ENCODE measurements around the gene B4GALNT3. TPM values are rescaled to one million over a fixed set of nuclear protein-coding genes. Genes with fewer than 3 reads are reported as not detected.
A peak's percentile ranks its signal among the peaks of the same experiment; 100 is the strongest.

B4GALNT3 gene
- total RNA-seq, 2 donors from 2014 or later, result 1.6 to 1.7 TPM

DNA sequence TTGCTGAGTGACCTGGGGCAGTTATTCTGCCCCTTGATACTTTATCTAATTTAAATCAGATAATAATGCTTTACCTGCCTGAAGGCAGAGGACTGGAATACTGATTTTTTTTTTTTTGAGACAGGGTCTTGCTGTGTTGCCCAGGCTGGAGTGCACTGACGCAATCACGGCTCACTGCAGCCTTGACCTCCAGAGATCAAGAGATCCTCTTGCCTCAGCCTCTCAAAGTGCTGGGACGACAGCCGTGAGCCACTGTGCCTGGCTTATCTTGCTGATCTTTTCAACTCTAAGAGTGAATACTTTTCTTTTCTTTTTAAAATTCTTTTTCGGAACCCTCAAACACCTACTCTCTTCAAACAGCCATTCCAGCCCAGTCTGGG lies 699 bp upstream of the B4GALNT3 start:
- DNase-seq, result no peak
- peak overlapping the region; percentile 82 for H3K4me3 Mint-ChIP-seq
- ATAC-seq, result no peak
- H3K27ac Mint-ChIP-seq, result no peak overlapping the region
- no peaks in the 10 kb centered on the region for H3K36me3 Mint-ChIP-seq (ENCODE audit: low read depth)
- no peaks in the 10 kb centered on the region for H3K9me3 ChIP-seq (ENCODE audit: control insufficient read depth, low read length, poor library complexity, severe bottlenecking)
- H3K4me1 Mint-ChIP-seq, result peaks cover 21% of the 10 kb centered on the region
- H3K27me3 Mint-ChIP-seq, result peaks cover 7% of the 10 kb centered on the region

DNA sequence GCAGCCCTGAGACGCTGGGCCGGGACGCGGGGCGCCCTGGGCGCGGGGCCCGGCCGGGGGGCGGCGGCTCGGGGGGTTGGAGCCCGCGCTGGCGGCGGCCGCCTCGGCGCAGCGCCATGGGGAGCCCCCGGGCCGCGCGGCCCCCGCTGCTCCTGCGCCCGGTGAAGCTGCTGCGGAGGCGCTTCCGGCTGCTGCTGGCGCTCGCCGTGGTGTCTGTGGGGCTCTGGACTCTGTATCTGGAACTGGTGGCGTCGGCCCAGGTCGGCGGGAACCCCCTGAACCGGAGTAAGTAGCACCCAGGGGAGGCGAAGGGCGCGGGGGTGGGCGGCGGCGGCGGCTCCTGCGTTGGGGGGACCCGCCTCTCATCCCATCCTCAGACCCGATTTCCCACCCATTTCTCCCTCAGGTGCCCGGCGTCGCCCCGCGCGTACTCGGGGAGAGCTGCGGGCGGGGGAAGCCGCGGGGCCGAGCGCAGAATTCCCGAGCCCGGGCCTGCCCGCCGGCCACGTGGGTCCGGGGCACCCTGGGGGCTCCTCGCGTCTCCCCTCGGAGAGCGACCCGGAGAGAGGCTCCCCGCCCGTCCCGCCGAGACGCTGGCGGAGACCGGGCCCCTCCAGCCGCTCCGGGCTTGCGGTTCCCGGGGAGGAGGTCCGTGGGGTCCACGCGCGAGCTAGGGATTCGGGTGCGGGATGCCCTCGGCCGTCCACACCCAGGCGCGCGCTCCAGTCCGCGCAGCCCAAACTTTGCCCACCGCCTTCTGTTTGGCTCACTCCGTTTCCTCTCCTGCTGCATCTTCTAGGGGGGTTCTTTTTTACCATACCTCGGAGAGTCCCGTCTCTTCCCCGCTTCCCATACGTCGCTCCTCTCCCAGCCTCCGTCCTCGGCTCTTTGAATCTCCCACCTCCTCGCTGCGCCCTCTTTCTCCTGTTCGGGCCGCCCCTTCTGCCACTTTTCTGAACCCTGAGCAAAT lies 807 bp downstream of the B4GALNT3 start:
- ATAC-seq (peak; percentile 70), DNase-seq (peak; percentile 26 to 36 (median 28))
- Mint-ChIP-seq H3K36me3 (ENCODE audit: low read depth) (no peaks in the 10 kb centered on the region), H3K4me3 (peak overlapping the region; percentile 91), H3K27ac (peak overlapping the region; percentile 81), H3K4me1 (peaks cover 19% of the 10 kb centered on the region), H3K27me3 (peaks cover 7% of the 10 kb centered on the region)
- H3K9me3 ChIP-seq (ENCODE audit: control insufficient read depth, low read length, poor library complexity, severe bottlenecking), result no peaks in the 10 kb centered on the region

GRCh38 chr12:461425-461824 lies 1.7 kb downstream of the B4GALNT3 start:
- Mint-ChIP-seq H3K27ac (peak overlapping the region; percentile 81), H3K27me3 (peaks cover 7% of the 10 kb centered on the region), H3K4me3 (peak overlapping the region; percentile 91), H3K36me3 (ENCODE audit: low read depth) (no peaks in the 10 kb centered on the region), H3K4me1 (peaks cover 19% of the 10 kb centered on the region)
- no peak for DNase-seq
- ATAC-seq, result no peak
- H3K9me3 ChIP-seq (ENCODE audit: control insufficient read depth, low read length, poor library complexity, severe bottlenecking), result no peaks in the 10 kb centered on the region

DNA sequence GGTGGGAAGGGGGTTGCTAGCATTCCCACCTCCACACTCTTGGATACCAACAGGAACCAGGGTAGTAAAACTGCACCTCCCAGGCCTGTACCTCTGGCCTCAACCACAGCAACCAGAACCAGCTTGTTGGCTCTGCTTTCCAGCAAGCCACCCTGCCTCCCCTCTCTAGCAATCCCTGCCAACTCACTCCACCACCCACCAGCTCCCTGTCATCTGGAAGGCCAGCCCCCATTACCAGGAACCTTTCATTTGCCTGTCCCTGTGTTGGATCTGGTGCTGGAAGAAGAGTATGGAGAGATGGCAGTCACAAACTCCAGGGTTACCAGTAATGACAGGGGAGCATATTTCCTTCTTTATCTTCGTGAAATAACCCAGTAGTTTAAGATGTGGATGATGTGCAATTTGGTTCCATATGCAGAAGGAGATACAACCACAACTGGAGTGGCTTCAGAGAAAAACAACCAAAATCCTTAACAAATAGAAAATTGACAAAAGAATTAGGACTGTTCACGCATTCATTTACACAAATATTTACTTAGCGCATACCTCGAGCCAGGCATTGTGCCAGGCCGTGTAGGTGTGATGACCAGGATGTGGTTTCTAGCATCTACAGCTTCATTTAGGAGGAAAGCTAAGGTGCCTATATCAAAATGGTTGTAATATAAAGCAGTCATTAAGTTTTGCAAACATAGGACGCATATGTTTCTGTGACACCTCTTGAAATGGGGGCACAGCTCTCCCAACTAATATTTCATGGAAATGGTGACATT lies 3.4 kb downstream of the B4GALNT3 start:
- no peak for DNase-seq
- Mint-ChIP-seq H3K4me3 (no peak overlapping the region), H3K27me3 (peaks cover 7% of the 10 kb centered on the region)

DNA sequence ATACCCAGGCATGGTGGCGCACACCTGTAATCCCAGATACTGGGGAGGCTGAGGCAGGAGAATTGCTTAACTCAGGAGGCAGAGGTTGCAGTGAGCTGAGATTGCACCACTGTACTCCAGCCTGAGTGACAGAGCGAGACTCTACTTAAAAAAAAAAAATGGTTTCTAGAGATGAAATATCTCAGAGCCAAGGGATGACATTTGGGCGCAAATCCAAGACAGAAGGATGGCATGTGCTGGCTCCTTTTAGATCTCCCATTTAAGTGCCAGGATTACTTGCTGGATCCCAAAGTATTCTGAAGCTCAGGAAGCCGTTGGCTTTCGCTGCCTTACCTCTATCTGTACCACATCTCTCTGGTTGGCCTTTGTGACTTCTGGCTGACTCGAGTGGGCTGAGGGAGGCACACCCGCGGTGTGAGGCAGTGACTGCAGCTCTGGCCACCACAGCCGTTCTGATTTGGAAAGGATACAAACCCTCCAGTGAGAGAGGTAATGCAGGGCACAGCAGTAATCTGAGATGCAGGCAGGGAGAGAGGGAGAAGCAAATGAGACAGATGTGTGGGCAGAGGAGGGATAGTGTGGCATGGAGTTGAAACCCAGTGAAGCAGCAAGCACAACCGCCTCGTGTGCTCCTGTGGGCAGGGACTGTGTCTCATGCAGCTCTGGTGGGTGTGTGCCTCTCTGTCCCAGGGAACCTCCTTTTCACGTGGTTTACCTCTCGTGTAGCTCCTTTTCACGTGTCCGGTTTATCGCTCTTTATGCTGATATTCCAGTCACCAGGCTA lies 4.9 kb downstream of the B4GALNT3 start:
- Mint-ChIP-seq H3K4me1 (peaks cover 16% of the 10 kb centered on the region), H3K4me3 (no peak overlapping the region), H3K27ac (no peak overlapping the region), H3K36me3 (ENCODE audit: low read depth) (no peaks in the 10 kb centered on the region), H3K27me3 (peaks cover 6% of the 10 kb centered on the region)
- H3K9me3 ChIP-seq (ENCODE audit: control insufficient read depth, low read length, poor library complexity, severe bottlenecking), result no peaks in the 10 kb centered on the region
- DNase-seq (no peak), ATAC-seq (no peak)

More for the DNA sequence above, 3.4 kb downstream of the B4GALNT3 start:
- Mint-ChIP-seq H3K36me3 (ENCODE audit: low read depth) (no peaks in the 10 kb centered on the region), H3K27ac (no peak overlapping the region), H3K4me1 (peaks cover 19% of the 10 kb centered on the region)
- no peaks in the 10 kb centered on the region for H3K9me3 ChIP-seq (ENCODE audit: control insufficient read depth, low read length, poor library complexity, severe bottlenecking)
- no peak for ATAC-seq

DNA sequence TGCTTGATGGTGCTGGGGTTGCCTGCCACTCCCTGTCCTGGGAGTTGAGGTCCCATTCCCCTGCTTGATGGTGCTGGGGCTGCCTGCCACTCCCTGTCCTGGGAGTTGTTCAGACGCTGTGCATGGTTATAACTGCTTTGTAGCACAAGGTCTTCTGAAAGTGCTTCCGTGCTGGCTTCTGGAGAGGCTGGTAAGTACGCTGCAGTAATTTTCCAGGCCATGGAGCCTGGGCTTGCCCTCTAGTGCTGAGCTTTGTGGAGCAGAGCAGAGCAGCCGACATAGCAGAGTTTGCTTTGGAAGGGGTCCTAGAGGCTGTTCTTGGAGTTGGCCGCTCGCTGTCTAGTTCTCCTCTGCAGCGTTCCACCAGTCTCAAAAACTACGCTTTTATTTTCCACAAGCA lies 6.3 kb downstream of the B4GALNT3 start:
- H3K27ac Mint-ChIP-seq, result no peak overlapping the region
- no peaks in the 10 kb centered on the region for H3K36me3 Mint-ChIP-seq (ENCODE audit: low read depth)
- no peak overlapping the region for H3K4me3 Mint-ChIP-seq
- ATAC-seq, result no peak
- H3K4me1 Mint-ChIP-seq, result peaks cover 13% of the 10 kb centered on the region
- H3K27me3 Mint-ChIP-seq, result peaks cover 6% of the 10 kb centered on the region
- H3K9me3 ChIP-seq (ENCODE audit: control insufficient read depth, low read length, poor library complexity, severe bottlenecking), result no peaks in the 10 kb centered on the region
- no peak for DNase-seq

GRCh38 chr12:466762-467161 lies 7.0 kb downstream of the B4GALNT3 start:
- Mint-ChIP-seq H3K4me3 (no peak overlapping the region), H3K27me3 (peaks cover 6% of the 10 kb centered on the region), H3K27ac (no peak overlapping the region), H3K4me1 (peaks cover 11% of the 10 kb centered on the region), H3K36me3 (ENCODE audit: low read depth) (no peaks in the 10 kb centered on the region)
- DNase-seq (no peak), ATAC-seq (no peak)
- no peaks in the 10 kb centered on the region for H3K9me3 ChIP-seq (ENCODE audit: control insufficient read depth, low read length, poor library complexity, severe bottlenecking)

DNA sequence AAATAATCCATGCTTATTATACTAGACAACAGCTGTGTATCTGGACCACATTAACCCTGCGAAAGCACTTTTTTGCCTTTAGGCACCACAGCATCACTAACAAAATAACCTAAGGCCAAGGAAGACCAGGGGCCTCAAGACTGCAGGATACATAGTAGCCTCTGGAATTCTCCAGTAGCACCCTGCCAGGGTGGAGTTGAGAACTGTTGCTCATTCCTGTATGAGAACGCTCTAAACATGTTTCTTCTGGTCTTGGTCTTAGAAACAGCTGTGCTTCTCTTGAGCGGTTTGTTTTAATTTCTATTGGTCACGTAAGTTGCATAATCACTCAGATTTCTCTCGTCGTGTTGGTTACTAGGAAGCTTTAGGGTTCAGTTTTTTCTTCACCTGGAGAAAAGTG lies 7.9 kb downstream of the B4GALNT3 start:
- H3K9me3 ChIP-seq (ENCODE audit: control insufficient read depth, low read length, poor library complexity, severe bottlenecking), result no peaks in the 10 kb centered on the region
- no peaks in the 10 kb centered on the region for H3K36me3 Mint-ChIP-seq (ENCODE audit: low read depth)
- H3K4me1 Mint-ChIP-seq, result peaks cover 7% of the 10 kb centered on the region
- ATAC-seq (no peak), DNase-seq (no peak)
- no peak overlapping the region for H3K4me3 Mint-ChIP-seq
- H3K27ac Mint-ChIP-seq, result no peak overlapping the region
- H3K27me3 Mint-ChIP-seq, result peaks cover 8% of the 10 kb centered on the region

DNA sequence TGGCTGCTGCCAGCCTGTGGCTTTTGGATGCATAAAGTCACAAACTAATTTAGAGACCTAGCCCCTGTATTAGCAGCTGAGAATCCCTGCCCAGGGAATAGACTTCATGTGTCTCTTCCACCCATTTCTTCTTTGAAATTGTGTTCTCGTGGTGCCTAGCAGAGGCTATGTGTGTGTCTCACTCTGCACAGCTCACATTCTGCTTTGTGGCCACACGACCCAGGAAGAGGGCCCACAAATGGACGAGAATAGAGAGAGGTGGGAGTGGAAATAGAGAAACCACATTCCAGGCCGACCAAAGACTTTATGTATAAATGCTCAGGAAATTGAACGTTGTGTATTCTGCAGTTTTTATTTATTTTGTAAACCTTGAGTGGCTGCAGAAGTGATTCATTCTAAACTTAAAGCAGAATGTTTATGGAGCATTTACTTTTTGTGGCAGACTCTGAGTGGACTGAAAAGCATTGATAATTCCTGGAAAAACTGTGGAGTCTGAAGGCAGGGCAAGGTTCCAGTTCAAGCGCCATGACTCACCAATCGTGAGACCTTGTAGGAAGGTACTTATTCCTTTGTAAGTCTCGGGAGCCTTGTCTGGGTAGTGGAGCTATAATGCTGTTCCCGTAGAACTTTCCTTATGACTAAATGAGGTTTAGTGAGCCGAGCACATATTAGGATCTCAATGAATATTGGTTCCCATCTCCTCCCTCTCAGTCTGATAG lies 9.1 kb downstream of the B4GALNT3 start:
- H3K9me3 ChIP-seq (ENCODE audit: control insufficient read depth, low read length, poor library complexity, severe bottlenecking), result no peaks in the 10 kb centered on the region
- ATAC-seq (no peak), DNase-seq (no peak)
- H3K4me3 Mint-ChIP-seq, result no peak overlapping the region
- peaks cover 2% of the 10 kb centered on the region for H3K4me1 Mint-ChIP-seq
- peaks cover 21% of the 10 kb centered on the region for H3K27me3 Mint-ChIP-seq
- peaks cover 4% of the 10 kb centered on the region for H3K36me3 Mint-ChIP-seq (ENCODE audit: low read depth)
- H3K27ac Mint-ChIP-seq, result no peak overlapping the region

DNA sequence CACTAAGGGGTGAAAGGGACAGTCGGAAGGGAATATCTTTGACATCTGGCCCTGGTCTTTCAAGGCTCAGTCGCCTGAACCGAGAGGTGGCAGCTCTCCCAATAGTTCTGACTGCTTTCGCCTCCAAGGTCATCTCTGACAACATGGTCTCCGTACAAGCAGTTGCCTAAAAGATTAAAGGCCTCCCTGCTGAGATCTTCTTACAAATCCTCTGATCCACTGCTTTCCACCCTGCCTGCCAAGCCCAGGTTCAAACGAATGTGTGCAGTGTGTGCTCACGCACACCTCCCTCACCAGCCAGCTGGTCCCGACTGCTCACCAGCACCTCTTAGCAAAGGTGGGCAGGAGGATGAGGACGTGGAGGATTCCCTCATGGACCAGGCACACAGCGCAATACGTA lies 10.4 kb downstream of the B4GALNT3 start:
- no peak for ATAC-seq
- Mint-ChIP-seq H3K27me3 (peaks cover 29% of the 10 kb centered on the region), H3K36me3 (ENCODE audit: low read depth) (peaks cover 5% of the 10 kb centered on the region), H3K4me1 (no peaks in the 10 kb centered on the region), H3K27ac (no peak overlapping the region), H3K4me3 (no peak overlapping the region)
- no peak for DNase-seq
- no peaks in the 10 kb centered on the region for H3K9me3 ChIP-seq (ENCODE audit: control insufficient read depth, low read length, poor library complexity, severe bottlenecking)

DNA sequence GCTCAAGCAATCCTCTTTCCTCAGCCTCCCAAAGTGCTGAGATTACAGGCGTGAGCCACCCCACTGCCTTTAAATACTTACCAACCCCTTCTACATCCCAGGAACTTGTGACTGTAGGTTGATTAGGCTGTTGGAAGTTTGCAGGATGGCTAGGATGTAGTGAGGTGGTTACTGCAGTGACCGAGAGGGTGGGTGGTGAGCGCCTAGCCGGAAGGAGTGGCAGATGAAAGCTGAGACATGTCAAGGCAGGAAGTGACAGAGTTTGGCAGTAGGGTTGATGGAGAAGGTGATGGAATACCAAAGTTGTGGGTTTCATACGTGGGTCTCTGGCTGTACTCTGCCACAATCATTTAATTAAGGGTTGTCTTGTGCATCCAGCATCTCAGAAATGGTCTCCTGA lies 13.5 kb downstream of the B4GALNT3 start:
- Mint-ChIP-seq H3K36me3 (ENCODE audit: low read depth) (peaks cover 7% of the 10 kb centered on the region), H3K4me1 (peaks cover 6% of the 10 kb centered on the region), H3K4me3 (no peak overlapping the region), H3K27ac (no peak overlapping the region), H3K27me3 (peaks cover 44% of the 10 kb centered on the region)
- ATAC-seq, result no peak
- no peaks in the 10 kb centered on the region for H3K9me3 ChIP-seq (ENCODE audit: control insufficient read depth, low read length, poor library complexity, severe bottlenecking)
- DNase-seq, result no peak

DNA sequence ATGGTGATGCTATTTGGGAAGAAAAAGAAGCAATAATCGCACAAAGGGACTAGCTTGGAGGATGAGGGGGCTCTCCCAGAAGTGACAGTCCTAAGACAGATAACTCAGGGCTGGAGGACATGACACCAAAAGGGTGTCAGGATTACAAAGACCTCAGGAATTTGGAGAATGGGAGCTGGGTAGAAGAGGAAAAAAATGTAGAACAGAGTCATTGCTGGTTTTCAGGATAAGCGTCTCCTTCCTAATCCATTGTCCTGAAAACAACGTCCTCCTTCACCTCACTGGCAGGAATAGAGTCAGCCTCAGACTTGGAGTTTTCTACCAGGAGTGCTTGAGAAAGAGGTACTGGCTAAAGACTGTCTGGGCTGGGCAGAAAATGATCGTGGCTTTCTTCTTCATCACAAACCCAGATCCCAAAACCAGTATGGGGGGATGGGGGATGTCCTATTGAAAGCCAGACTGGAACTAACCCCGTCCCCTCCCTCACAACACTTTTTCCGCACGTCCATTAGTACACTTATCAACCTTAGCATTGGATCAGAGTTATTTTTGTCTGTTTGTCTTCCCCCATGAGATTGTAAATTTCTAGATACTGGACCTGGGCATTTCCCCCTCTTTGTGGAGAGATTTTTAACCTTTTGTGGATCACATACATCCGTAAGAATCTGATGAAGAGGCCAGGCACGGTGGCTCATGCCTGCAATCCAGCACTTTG lies 14.3 kb downstream of the B4GALNT3 start:
- no peak for ATAC-seq
- no peak for DNase-seq
- no peaks in the 10 kb centered on the region for H3K9me3 ChIP-seq (ENCODE audit: control insufficient read depth, low read length, poor library complexity, severe bottlenecking)
- H3K4me3 Mint-ChIP-seq, result no peak overlapping the region
- H3K27me3 Mint-ChIP-seq, result peaks cover 49% of the 10 kb centered on the region
- no peak overlapping the region for H3K27ac Mint-ChIP-seq
- peaks cover 7% of the 10 kb centered on the region for H3K36me3 Mint-ChIP-seq (ENCODE audit: low read depth)
- peaks cover 6% of the 10 kb centered on the region for H3K4me1 Mint-ChIP-seq

Measured in T-helper 17 cell (primary cell).